Uterus (tissue), 4 donors: Measurements from ENCODE around the gene HIVEP3. TPM values are rescaled to one million over a fixed set of nuclear protein-coding genes. Genes with fewer than 3 reads are reported as not detected.

Source experiments
- DNase-seq, 2 donors: peaks; one replicate each; pipeline ENCODE4 v3.0.0-alpha.2; 2019 to 2020
- H3K27ac ChIP-seq, 2 donors: fragments of 200-600 bp; sonication (generic); 1 replicate in 1 of 2; 2 replicates in 1 of 2; pipeline ENCODE4 v1.5.1; 2016 to 2018
- H3K27me3 ChIP-seq, 2 donors: fragments of 200-600 bp; sonication (generic); one replicate each; pipeline ENCODE4 v1.5.1; 2018 to 2019; ENCODE audit warnings: control low read depth in 1 of 2
- H3K36me3 ChIP-seq, 2 donors: fragments of 200-600 bp; sonication (generic); one replicate each; pipeline ENCODE4 v1.5.1; 2019; ENCODE audit warnings: control low read depth in 1 of 2
- H3K4me1 ChIP-seq, 2 donors: fragments of 200-600 bp; sonication (generic); one replicate each; pipeline ENCODE4 v1.5.1; 2018 to 2019; ENCODE audit warnings: control low read depth in 1 of 2
- H3K4me3 ChIP-seq, 2 donors: fragments of 200-600 bp; sonication (generic); 1 replicate in 1 of 2; 2 replicates in 1 of 2; pipeline ENCODE4 v1.5.1; 2018 to 2019; ENCODE audit warnings: mild to moderate bottlenecking in 1 of 2
- H3K9me3 ChIP-seq, 2 donors: fragments of 200-600 bp; sonication (generic); one replicate each; pipeline ENCODE4 v1.5.1; 2019; ENCODE audit warnings: control low read depth in 1 of 2
- POLR2A ChIP-seq, 2 donors: fragments of 450-650 bp; IDR thresholded peaks; one replicate each; pipeline ENCODE4 v1.6.1; 2016; ENCODE audit warnings: antibody characterized with exemption in 2 of 2, mild to moderate bottlenecking in 1 of 2, moderate library complexity in 1 of 2
- intact Hi-C: fragments of 100-400 bp; cut with DNase I; formaldehyde crosslinking; loops from one replicate; pipeline ENCODE4 v1.15.1; 2023; ENCODE audit warnings: low total_unique reads
- total RNA-seq, 4 donors: library from RNA; depleted of rRNA in 3 of 4; stranded (reverse); fragments of >200 nt in 3 of 4; gene quantifications; one replicate each; pipeline versions ENCODE4 v1.1.0 to v1.2.4, GENCODE V29; 2014 to 2023
- TF ChIP-seq, protein P1 (sequence below), 4 experiments: fragments of 200-600 bp in 2 of 4; fragments of 450-650 bp in 2 of 4; sonication (generic) in 2 of 4; IDR thresholded peaks; one replicate each; pipeline ENCODE4 v1.5.1; 2016 to 2019; ENCODE audit warnings: antibody characterized with exemption in 4 of 4, mild to moderate bottlenecking in 2 of 4, moderate library complexity in 1 of 4
- donor health status: DM: yes; HTN: yes; CAD: no.

Gene HIVEP3
- total RNA-seq, 4 donors from 2014 or later, result 0.51 to 7.6 (median 2.9) TPM

GRCh38 chr1:41492341-41492848 lies 426.3 kb downstream of the HIVEP3 start:
- no peaks in the 10 kb centered on the region for H3K9me3 ChIP-seq
- no peaks in the 10 kb centered on the region for H3K36me3 ChIP-seq
- TF ChIP-seq, protein P1, sequence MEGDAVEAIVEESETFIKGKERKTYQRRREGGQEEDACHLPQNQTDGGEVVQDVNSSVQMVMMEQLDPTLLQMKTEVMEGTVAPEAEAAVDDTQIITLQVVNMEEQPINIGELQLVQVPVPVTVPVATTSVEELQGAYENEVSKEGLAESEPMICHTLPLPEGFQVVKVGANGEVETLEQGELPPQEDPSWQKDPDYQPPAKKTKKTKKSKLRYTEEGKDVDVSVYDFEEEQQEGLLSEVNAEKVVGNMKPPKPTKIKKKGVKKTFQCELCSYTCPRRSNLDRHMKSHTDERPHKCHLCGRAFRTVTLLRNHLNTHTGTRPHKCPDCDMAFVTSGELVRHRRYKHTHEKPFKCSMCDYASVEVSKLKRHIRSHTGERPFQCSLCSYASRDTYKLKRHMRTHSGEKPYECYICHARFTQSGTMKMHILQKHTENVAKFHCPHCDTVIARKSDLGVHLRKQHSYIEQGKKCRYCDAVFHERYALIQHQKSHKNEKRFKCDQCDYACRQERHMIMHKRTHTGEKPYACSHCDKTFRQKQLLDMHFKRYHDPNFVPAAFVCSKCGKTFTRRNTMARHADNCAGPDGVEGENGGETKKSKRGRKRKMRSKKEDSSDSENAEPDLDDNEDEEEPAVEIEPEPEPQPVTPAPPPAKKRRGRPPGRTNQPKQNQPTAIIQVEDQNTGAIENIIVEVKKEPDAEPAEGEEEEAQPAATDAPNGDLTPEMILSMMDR (IDR thresholded peaks at IDR 0.05), result peak in 1 of 4 experiments; percentile 1
- TF ChIP-seq POLR2A (IDR thresholded peaks at IDR 0.05), result no peak
- H3K27ac ChIP-seq, result no peak overlapping the region
- DNase-seq, result no peak
- H3K27me3 ChIP-seq, result no peaks in the 10 kb centered on the region
- H3K4me3 ChIP-seq, result no peak overlapping the region
- peaks cover 0 to 16% of the 10 kb centered on the region in 2 donors for H3K4me1 ChIP-seq
- intact Hi-C loops, result no loop called here

DNA sequence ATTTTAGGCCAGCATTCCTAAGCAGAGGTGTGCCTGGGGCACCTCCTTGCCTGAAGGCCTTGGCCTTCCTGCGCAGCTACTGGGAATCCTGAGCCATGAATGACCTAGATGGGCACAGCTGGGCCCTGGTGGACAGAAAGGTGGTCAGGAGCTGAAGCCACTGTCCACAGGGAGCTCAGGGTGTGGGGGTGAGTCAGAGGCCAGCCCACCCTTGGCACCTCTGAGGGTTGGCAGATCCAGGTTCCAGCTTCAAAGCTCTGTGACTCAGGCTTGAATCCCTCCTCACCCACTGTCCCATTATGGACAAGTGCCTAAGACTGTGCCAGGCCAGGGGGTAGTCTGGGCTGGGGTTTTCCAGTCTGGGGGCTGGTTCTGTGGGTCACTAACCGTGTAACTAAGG lies 427.8 kb downstream of the HIVEP3 start:
- peaks cover 0 to 8% of the 10 kb centered on the region in 2 donors for H3K4me1 ChIP-seq
- TF ChIP-seq, protein P1 (IDR thresholded peaks at IDR 0.05), result no peak
- TF ChIP-seq POLR2A (IDR thresholded peaks at IDR 0.05), result no peak
- no peak overlapping the region for H3K27ac ChIP-seq

GRCh38 chr1:41489561-41489960 lies 429.2 kb downstream of the HIVEP3 start:
- no peak for TF ChIP-seq POLR2A (IDR thresholded peaks at IDR 0.05)
- TF ChIP-seq, protein P1 (IDR thresholded peaks at IDR 0.05), result no peak
- intact Hi-C loops, result no loop called here
- Histone ChIP-seq H3K27me3 (no peaks in the 10 kb centered on the region), H3K9me3 (no peaks in the 10 kb centered on the region), H3K4me3 (no peak overlapping the region), H3K36me3 (no peaks in the 10 kb centered on the region), H3K27ac (no peak overlapping the region), H3K4me1 (peaks cover 0 to 6% of the 10 kb centered on the region in 2 donors)
- DNase-seq, result no peak

More for the DNA sequence above, 427.8 kb downstream of the HIVEP3 start:
- H3K9me3 ChIP-seq, result no peaks in the 10 kb centered on the region
- intact Hi-C loops, result no loop called here
- H3K27me3 ChIP-seq, result no peaks in the 10 kb centered on the region
- no peak for DNase-seq
- no peaks in the 10 kb centered on the region for H3K36me3 ChIP-seq
- H3K4me3 ChIP-seq, result no peak overlapping the region

- TF ChIP-seq POLR2A (IDR thresholded peaks at IDR 0.05), result no peak
- peaks cover 0 to 6% of the 10 kb centered on the region in 2 donors for H3K4me1 ChIP-seq
- no peak overlapping the region for H3K4me3 ChIP-seq
These were observed 430.4 kb downstream of the HIVEP3 start for GRCh38 chr1:41488040-41488951.

DNA sequence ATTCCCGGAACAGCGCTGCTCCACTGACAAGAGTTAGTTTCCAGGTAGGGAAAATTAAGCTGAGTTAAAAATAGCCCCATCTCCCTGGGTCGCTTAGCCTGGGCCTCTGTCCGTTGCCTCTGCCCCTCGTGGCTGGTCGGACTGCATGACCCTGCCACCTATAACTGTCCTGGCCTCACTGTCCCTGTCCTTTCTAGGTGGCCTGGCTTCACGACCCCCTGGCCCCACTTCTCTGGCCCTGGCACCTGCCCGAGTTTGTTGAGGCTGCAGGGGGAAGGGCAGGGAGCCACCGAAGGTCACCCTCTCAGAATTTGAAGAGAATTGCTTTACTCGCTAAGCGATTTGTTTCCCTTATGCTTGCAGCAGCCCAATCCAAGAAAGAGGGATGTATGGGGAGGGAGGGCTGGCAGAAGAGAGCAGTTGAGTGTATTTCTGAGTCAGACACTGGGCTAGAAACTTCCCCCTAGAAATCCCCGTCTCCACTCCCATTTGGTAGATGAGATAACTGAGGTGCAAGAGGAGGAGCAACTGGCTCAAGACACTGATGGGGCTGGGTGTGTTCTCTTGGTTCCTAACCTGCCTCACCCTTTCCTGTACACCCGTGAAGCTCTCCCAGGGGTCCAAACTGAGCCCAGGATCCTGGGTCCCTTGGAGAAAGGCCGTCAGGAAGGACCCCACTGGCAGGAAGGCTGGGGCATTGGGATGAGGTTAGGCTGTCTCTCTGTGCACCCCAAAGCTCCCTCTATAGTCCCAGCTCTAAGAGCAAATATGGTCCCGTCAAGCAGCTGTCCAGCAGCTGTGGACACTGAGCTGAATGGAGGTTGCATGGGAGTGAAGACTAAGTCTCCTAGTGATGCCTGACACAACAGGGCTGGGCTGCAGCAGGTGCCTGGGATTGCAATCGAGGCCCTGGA lies 431.3 kb downstream of the HIVEP3 start:
- intact Hi-C loops, result no loop called here
- H3K4me3 ChIP-seq, result no peak overlapping the region
- no peaks in the 10 kb centered on the region for H3K36me3 ChIP-seq
- H3K27me3 ChIP-seq, result no peaks in the 10 kb centered on the region
- H3K4me1 ChIP-seq, result peaks cover 0 to 6% of the 10 kb centered on the region in 2 donors
- TF ChIP-seq, protein P1 (IDR thresholded peaks at IDR 0.05), result no peak
- no peak for TF ChIP-seq POLR2A (IDR thresholded peaks at IDR 0.05)
- no peak for DNase-seq
- H3K9me3 ChIP-seq, result no peaks in the 10 kb centered on the region
- H3K27ac ChIP-seq, result peak overlapping the region; percentile 47 to 62

More at GRCh38 chr1:41488040-41488951, 430.4 kb downstream of the HIVEP3 start:
- DNase-seq, result no peak
- no peaks in the 10 kb centered on the region for H3K9me3 ChIP-seq
- no peaks in the 10 kb centered on the region for H3K36me3 ChIP-seq
- H3K27me3 ChIP-seq, result no peaks in the 10 kb centered on the region
- intact Hi-C loops, result no loop called here
- no peak overlapping the region for H3K27ac ChIP-seq
